Ishikawa (cell line): ENCODE data around the gene CLRN1.

Experiments used
- CEBPB ChIP-seq: IDR thresholded peaks from 2 replicates; pipeline ENCODE4 v1.6.1; 2012
- CREB1 ChIP-seq: IDR thresholded peaks from 2 replicates; pipeline ENCODE4 v1.6.1; 2012; ENCODE audit warnings: low read depth
- EGR1 ChIP-seq: IDR thresholded peaks from 2 replicates; pipeline ENCODE4 v1.6.1; 2012
- EP300 ChIP-seq: IDR thresholded peaks from 2 replicates; pipeline ENCODE4 v1.6.1; 2012; ENCODE audit warnings: borderline replicate concordance
- FOXM1 ChIP-seq: IDR thresholded peaks from 2 replicates; pipeline ENCODE4 v1.6.1; 2012; ENCODE audit warnings: low read depth, borderline replicate concordance
- NFIC ChIP-seq: IDR thresholded peaks from 2 replicates; pipeline ENCODE4 v1.6.1; 2012
- RAD21 ChIP-seq: IDR thresholded peaks from 2 replicates; pipeline ENCODE4 v1.6.1; 2012; ENCODE audit warnings: low read depth
- TAF1 ChIP-seq: IDR thresholded peaks from 2 replicates; pipeline ENCODE4 v1.6.1; 2012; ENCODE audit warnings: low read depth, mild to moderate bottlenecking
- TCF12 ChIP-seq: IDR thresholded peaks from 2 replicates; pipeline ENCODE4 v1.6.1; 2012; ENCODE audit warnings: low read depth
- TEAD4 ChIP-seq: IDR thresholded peaks from 2 replicates; pipeline ENCODE4 v1.6.1; 2012
- YY1 ChIP-seq: IDR thresholded peaks from 2 replicates; pipeline ENCODE4 v1.6.1; 2012; ENCODE audit warnings: low read depth
- ZBTB7A ChIP-seq: IDR thresholded peaks from 2 replicates; pipeline ENCODE4 v1.6.1; 2012; ENCODE audit warnings: low read depth
- TF ChIP-seq, protein P1 (sequence below): IDR thresholded peaks from 2 replicates; pipeline ENCODE4 v1.6.1; 2012
- TF ChIP-seq, protein P2 (sequence below): IDR thresholded peaks from 2 replicates; pipeline ENCODE4 v1.6.1; 2012; ENCODE audit warnings: low read depth, mild to moderate bottlenecking
- TF ChIP-seq, protein P3 (sequence below): IDR thresholded peaks from 2 replicates; pipeline ENCODE4 v1.6.1; 2012

Gene CLRN1

DNA sequence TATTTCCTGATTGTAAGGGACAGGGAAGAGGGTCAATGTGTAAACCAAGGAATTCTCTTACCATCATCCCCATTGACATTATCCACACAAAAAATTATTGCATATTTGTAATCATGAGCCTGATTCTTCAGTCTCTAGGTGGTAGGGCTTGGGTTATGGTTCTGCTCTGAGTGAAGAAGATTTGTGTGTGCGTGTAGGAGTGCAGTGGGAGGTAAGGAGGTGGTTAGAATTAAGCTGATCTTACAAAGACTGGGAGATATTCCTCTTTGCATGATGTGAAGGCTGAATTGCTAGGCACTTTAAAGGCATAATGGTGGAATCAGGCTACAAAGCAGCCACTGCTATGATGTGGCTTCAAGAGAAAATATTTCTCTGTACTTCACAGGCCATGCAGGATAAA lies 44.3 kb downstream of the CLRN1 start:
- TF ChIP-seq ZBTB7A: no peak
- no peak for TF ChIP-seq FOXM1
- no peak for TF ChIP-seq NFIC
- TF ChIP-seq YY1: no peak
- no peak for TF ChIP-seq EP300
- TF ChIP-seq CREB1: no peak
- no peak for TF ChIP-seq TAF1
- TF ChIP-seq CEBPB: no peak
- TF ChIP-seq, protein P1, sequence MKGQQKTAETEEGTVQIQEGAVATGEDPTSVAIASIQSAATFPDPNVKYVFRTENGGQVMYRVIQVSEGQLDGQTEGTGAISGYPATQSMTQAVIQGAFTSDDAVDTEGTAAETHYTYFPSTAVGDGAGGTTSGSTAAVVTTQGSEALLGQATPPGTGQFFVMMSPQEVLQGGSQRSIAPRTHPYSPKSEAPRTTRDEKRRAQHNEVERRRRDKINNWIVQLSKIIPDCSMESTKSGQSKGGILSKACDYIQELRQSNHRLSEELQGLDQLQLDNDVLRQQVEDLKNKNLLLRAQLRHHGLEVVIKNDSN: no peak
- TF ChIP-seq, protein P2, sequence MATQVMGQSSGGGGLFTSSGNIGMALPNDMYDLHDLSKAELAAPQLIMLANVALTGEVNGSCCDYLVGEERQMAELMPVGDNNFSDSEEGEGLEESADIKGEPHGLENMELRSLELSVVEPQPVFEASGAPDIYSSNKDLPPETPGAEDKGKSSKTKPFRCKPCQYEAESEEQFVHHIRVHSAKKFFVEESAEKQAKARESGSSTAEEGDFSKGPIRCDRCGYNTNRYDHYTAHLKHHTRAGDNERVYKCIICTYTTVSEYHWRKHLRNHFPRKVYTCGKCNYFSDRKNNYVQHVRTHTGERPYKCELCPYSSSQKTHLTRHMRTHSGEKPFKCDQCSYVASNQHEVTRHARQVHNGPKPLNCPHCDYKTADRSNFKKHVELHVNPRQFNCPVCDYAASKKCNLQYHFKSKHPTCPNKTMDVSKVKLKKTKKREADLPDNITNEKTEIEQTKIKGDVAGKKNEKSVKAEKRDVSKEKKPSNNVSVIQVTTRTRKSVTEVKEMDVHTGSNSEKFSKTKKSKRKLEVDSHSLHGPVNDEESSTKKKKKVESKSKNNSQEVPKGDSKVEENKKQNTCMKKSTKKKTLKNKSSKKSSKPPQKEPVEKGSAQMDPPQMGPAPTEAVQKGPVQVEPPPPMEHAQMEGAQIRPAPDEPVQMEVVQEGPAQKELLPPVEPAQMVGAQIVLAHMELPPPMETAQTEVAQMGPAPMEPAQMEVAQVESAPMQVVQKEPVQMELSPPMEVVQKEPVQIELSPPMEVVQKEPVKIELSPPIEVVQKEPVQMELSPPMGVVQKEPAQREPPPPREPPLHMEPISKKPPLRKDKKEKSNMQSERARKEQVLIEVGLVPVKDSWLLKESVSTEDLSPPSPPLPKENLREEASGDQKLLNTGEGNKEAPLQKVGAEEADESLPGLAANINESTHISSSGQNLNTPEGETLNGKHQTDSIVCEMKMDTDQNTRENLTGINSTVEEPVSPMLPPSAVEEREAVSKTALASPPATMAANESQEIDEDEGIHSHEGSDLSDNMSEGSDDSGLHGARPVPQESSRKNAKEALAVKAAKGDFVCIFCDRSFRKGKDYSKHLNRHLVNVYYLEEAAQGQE: no peak
- TF ChIP-seq RAD21: no peak

DNA sequence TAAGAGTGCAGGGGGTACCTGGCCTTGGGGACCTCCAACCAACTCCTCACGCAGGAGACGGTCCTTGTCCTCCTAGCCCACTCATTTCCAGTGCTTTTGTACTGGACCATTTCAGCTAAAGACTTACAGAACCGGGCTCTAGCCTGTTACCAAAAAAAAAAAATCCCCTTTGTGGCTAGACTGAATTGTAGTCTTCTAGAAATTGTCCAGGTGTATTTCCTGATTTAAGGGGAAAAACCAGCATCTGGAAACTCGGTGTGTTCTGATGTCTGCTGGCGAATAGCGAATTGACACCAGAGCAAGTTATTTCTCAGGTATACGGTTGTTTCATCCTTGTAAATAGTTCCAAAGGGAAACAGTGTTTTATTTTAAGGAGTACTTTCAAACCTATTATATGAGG lies 46.2 kb downstream of the CLRN1 start:
- TF ChIP-seq TCF12 (no peak), TAF1 (no peak), ZBTB7A (no peak), TEAD4 (no peak), EP300 (no peak), EGR1 (no peak), NFIC (no peak), CREB1 (no peak)
- TF ChIP-seq, protein P3, sequence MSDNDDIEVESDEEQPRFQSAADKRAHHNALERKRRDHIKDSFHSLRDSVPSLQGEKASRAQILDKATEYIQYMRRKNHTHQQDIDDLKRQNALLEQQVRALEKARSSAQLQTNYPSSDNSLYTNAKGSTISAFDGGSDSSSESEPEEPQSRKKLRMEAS: no peak
- TF ChIP-seq, protein P2: no peak

DNA sequence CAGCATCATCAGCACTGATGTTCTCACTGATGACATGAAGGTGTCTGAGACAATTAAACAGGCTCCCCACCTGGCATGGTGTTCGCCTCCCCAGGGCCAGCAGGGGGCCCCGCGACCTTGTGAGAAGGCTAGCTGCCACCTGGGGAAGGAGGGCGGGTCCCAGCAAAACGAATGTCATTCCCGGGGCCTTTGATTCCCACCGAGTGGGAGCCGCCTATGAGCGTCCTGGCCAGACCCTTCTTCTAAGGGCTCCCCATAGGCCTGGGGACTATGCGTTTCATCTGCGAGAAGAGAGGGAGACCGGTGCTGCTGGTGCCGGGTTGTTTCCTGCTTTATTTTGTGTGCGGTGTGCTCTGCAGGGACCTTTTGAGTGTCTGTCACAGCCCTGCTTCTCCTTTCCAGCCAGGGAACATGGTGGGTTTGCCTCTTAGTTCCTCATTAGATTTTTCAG lies 46.8 kb downstream of the CLRN1 start:
- TF ChIP-seq, protein P3: no peak
- TF ChIP-seq, protein P1: no peak
- TF ChIP-seq RAD21: peak; percentile 82
- TF ChIP-seq EP300: no peak
- TF ChIP-seq, protein P2: no peak

DNA sequence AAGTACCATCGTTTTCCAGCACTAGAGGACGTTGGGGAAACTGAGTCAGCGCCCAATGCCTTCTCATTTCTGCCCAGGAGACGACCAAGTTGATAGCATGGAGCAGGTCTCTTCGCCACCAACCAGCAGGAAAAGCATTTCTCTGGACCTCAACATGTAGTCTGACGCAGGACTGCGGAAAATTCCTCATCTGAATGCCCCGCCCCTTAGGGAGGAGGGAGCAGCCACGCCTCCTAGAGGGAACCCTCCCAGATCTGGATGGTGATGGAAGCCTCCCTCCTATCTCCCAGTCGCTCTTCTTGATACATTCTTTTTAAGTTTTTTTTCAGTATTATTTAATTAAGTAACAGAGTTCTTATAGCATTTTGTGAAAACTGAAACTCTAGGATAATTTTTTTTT lies 49.9 kb downstream of the CLRN1 start:
- TF ChIP-seq TEAD4: no peak
- TF ChIP-seq ZBTB7A: no peak
- no peak for TF ChIP-seq FOXM1
- TF ChIP-seq, protein P1: no peak
- TF ChIP-seq CEBPB: no peak
- TF ChIP-seq, protein P2: no peak
- TF ChIP-seq TAF1: no peak
- TF ChIP-seq CREB1: no peak
- no peak for TF ChIP-seq YY1
- TF ChIP-seq TCF12: no peak
